ENCODE measurements around the gene CCDC32.

Gene CCDC32

GRCh38 chr15:40511472-40512133 is 53.2 kb downstream of the CCDC32 start:
- DNase-seq (ENCODE audit: low read depth), result no peak

- no peak for DNase-seq (ENCODE audit: low read depth)
These were observed 53.8 kb downstream of the CCDC32 start for GRCh38 chr15:40511093-40511471.

GRCh38 chr15:40510201-40510600 is 54.6 kb downstream of the CCDC32 start:
- DNase-seq (ENCODE audit: low read depth), result no peak

- DNase-seq (ENCODE audit: low read depth), result no peak
These were observed 56.6 kb downstream of the CCDC32 start for GRCh38 chr15:40508216-40508615.

- no peak for DNase-seq (ENCODE audit: low read depth)
These were observed 57.8 kb downstream of the CCDC32 start for GRCh38 chr15:40506964-40507571.

All from HS-5 (cell line).